Measurements from ENCODE around the gene TMC4. TPM values are rescaled to one million over a fixed set of nuclear protein-coding genes. Genes with fewer than 3 reads are reported as not detected.
"Not testable (repeated sequence)": the region's sequence is repeated elsewhere in the genome, so short reads cannot be mapped to it uniquely, and the experiment has no call there.

Gene TMC4
- 1.5 TPM in 1 of 2 replicates, not detected in the other for total RNA-seq (2012; rRNA removed)

GRCh38 chr19:54172471-54173358 is at the start of gene TMC4:
Gene TMC4, minus strand, starts transcription at chr19:54173160. Its CDS starts 43 bp downstream, at chr19:54173117.
- no peak within 1 kb of the TSS for H3K4me2 ChIP-seq (ENCODE audit: low read length)
- peaks cover 7% of the 10 kb centered on the region for H3K36me3 ChIP-seq (ENCODE audit: insufficient read depth, low read length)
- no peaks in the 10 kb centered on the region for H3K9me3 ChIP-seq (replicated peaks; ENCODE audit: low read length)
- H3K27me3 ChIP-seq (ENCODE audit: control insufficient read depth, insufficient read depth, low read length) = no peaks in the 10 kb centered on the region
- H3K9ac ChIP-seq (ENCODE audit: low read depth, low read length) = no peak within 1 kb of the TSS
- H3K4me1 ChIP-seq (ENCODE audit: control insufficient read depth, insufficient read depth, low read length) = peaks cover 3% of the 10 kb centered on the region
- H3K4me3 ChIP-seq (ENCODE audit: low read length) = no peak within 1 kb of the TSS

GRCh38 chr19:54221947-54222346 is 49.0 kb upstream of the TMC4 start:
- not testable (repeated sequence) for H3K4me1 ChIP-seq (ENCODE audit: control insufficient read depth, insufficient read depth, low read length); H3K27me3 ChIP-seq (ENCODE audit: control insufficient read depth, insufficient read depth, low read length); H3K4me2 ChIP-seq (ENCODE audit: low read length); H3K9me3 ChIP-seq (replicated peaks; ENCODE audit: low read length); H3K9ac ChIP-seq (ENCODE audit: low read depth, low read length); H3K36me3 ChIP-seq (ENCODE audit: insufficient read depth, low read length); H3K4me3 ChIP-seq (ENCODE audit: low read length)

GRCh38 chr19:54219702-54220101 is 46.7 kb upstream of the TMC4 start:
- not testable (repeated sequence) for H3K4me3 ChIP-seq (ENCODE audit: low read length); H3K36me3 ChIP-seq (ENCODE audit: insufficient read depth, low read length)

GRCh38 chr19:54218960-54219661 is 46.2 kb upstream of the TMC4 start:
- no peak overlapping the region for H3K4me3 ChIP-seq (ENCODE audit: low read length)
- H3K4me2 ChIP-seq (ENCODE audit: low read length) = no peak overlapping the region
- no peaks in the 10 kb centered on the region for H3K36me3 ChIP-seq (ENCODE audit: insufficient read depth, low read length)
- H3K9me3 ChIP-seq (replicated peaks; ENCODE audit: low read length) = no peaks in the 10 kb centered on the region
- no peak overlapping the region for H3K9ac ChIP-seq (ENCODE audit: low read depth, low read length)
- no peaks in the 10 kb centered on the region for H3K27me3 ChIP-seq (ENCODE audit: control insufficient read depth, insufficient read depth, low read length)
- no peaks in the 10 kb centered on the region for H3K4me1 ChIP-seq (ENCODE audit: control insufficient read depth, insufficient read depth, low read length)

More at GRCh38 chr19:54219702-54220101, 46.7 kb upstream of the TMC4 start:
- not testable (repeated sequence) for H3K4me2 ChIP-seq (ENCODE audit: low read length); H3K9me3 ChIP-seq (replicated peaks; ENCODE audit: low read length); H3K4me1 ChIP-seq (ENCODE audit: control insufficient read depth, insufficient read depth, low read length); H3K9ac ChIP-seq (ENCODE audit: low read depth, low read length); H3K27me3 ChIP-seq (ENCODE audit: control insufficient read depth, insufficient read depth, low read length)

GRCh38 chr19:54218259-54218658 is 45.3 kb upstream of the TMC4 start:
- Histone ChIP-seq H3K4me3 (ENCODE audit: low read length) (no peak overlapping the region), H3K36me3 (ENCODE audit: insufficient read depth, low read length) (no peaks in the 10 kb centered on the region), H3K4me1 (ENCODE audit: control insufficient read depth, insufficient read depth, low read length) (no peaks in the 10 kb centered on the region), H3K9ac (ENCODE audit: low read depth, low read length) (no peak overlapping the region), H3K27me3 (ENCODE audit: control insufficient read depth, insufficient read depth, low read length) (no peaks in the 10 kb centered on the region), H3K9me3 (replicated peaks; ENCODE audit: low read length) (no peaks in the 10 kb centered on the region), H3K4me2 (ENCODE audit: low read length) (no peak overlapping the region)

- not testable (repeated sequence) for H3K9ac ChIP-seq (ENCODE audit: low read depth, low read length); H3K4me1 ChIP-seq (ENCODE audit: control insufficient read depth, insufficient read depth, low read length); H3K4me3 ChIP-seq (ENCODE audit: low read length); H3K9me3 ChIP-seq (replicated peaks; ENCODE audit: low read length); H3K36me3 ChIP-seq (ENCODE audit: insufficient read depth, low read length); H3K4me2 ChIP-seq (ENCODE audit: low read length); H3K27me3 ChIP-seq (ENCODE audit: control insufficient read depth, insufficient read depth, low read length)
Observed at GRCh38 chr19:54217517-54218247, 44.7 kb upstream of the TMC4 start.

GRCh38 chr19:54216869-54217268 is 43.9 kb upstream of the TMC4 start:
- Histone ChIP-seq H3K4me3 (ENCODE audit: low read length) (no peak overlapping the region), H3K27me3 (ENCODE audit: control insufficient read depth, insufficient read depth, low read length) (no peaks in the 10 kb centered on the region), H3K4me1 (ENCODE audit: control insufficient read depth, insufficient read depth, low read length) (no peaks in the 10 kb centered on the region), H3K9me3 (replicated peaks; ENCODE audit: low read length) (no peaks in the 10 kb centered on the region), H3K36me3 (ENCODE audit: insufficient read depth, low read length) (no peaks in the 10 kb centered on the region), H3K9ac (ENCODE audit: low read depth, low read length) (no peak overlapping the region), H3K4me2 (ENCODE audit: low read length) (no peak overlapping the region)

GRCh38 chr19:54214734-54215133 is 41.8 kb upstream of the TMC4 start:
- H3K4me1 ChIP-seq (ENCODE audit: control insufficient read depth, insufficient read depth, low read length); H3K36me3 ChIP-seq (ENCODE audit: insufficient read depth, low read length): not testable (repeated sequence)

GRCh38 chr19:54214217-54214616 is 41.3 kb upstream of the TMC4 start:
- H3K4me3 ChIP-seq (ENCODE audit: low read length); H3K36me3 ChIP-seq (ENCODE audit: insufficient read depth, low read length); H3K9ac ChIP-seq (ENCODE audit: low read depth, low read length); H3K9me3 ChIP-seq (replicated peaks; ENCODE audit: low read length); H3K27me3 ChIP-seq (ENCODE audit: control insufficient read depth, insufficient read depth, low read length); H3K4me2 ChIP-seq (ENCODE audit: low read length): not testable (repeated sequence)
- H3K4me1 ChIP-seq (ENCODE audit: control insufficient read depth, insufficient read depth, low read length) = peaks cover 11% of the 10 kb centered on the region

More at GRCh38 chr19:54214734-54215133, 41.8 kb upstream of the TMC4 start:
- H3K27me3 ChIP-seq (ENCODE audit: control insufficient read depth, insufficient read depth, low read length); H3K9me3 ChIP-seq (replicated peaks; ENCODE audit: low read length); H3K9ac ChIP-seq (ENCODE audit: low read depth, low read length); H3K4me2 ChIP-seq (ENCODE audit: low read length); H3K4me3 ChIP-seq (ENCODE audit: low read length): not testable (repeated sequence)

GRCh38 chr19:54211235-54211634 is 38.3 kb upstream of the TMC4 start:
- Histone ChIP-seq H3K4me1 (ENCODE audit: control insufficient read depth, insufficient read depth, low read length) (peaks cover 29% of the 10 kb centered on the region), H3K36me3 (ENCODE audit: insufficient read depth, low read length) (peaks cover 32% of the 10 kb centered on the region), H3K27me3 (ENCODE audit: control insufficient read depth, insufficient read depth, low read length) (no peaks in the 10 kb centered on the region), H3K4me2 (ENCODE audit: low read length) (no peak overlapping the region), H3K4me3 (ENCODE audit: low read length) (no peak overlapping the region), H3K9ac (ENCODE audit: low read depth, low read length) (no peak overlapping the region), H3K9me3 (replicated peaks; ENCODE audit: low read length) (no peaks in the 10 kb centered on the region)

- Histone ChIP-seq H3K4me3 (ENCODE audit: low read length) (no peak overlapping the region), H3K4me2 (ENCODE audit: low read length) (peak overlapping the region; percentile 32), H3K9me3 (replicated peaks; ENCODE audit: low read length) (no peaks in the 10 kb centered on the region), H3K4me1 (ENCODE audit: control insufficient read depth, insufficient read depth, low read length) (peaks cover 31% of the 10 kb centered on the region), H3K27me3 (ENCODE audit: control insufficient read depth, insufficient read depth, low read length) (no peaks in the 10 kb centered on the region), H3K36me3 (ENCODE audit: insufficient read depth, low read length) (peaks cover 45% of the 10 kb centered on the region), H3K9ac (ENCODE audit: low read depth, low read length) (peak overlapping the region; percentile 28)
Observed at GRCh38 chr19:54209811-54210494, 37.0 kb upstream of the TMC4 start.

Measured in skeletal muscle satellite cell (primary cell).